COR-L47 (cell line): ENCODE results near the gene MARK4.
A peak's percentile ranks its signal among the peaks of the same experiment; 100 is the strongest.

Experiments used
- DNase-seq: peaks from one replicate; lab custom pipeline; 2025; lab: John Stamatoyannopoulos, UW

Gene MARK4

GRCh38 chr19:45340232-45340898 is 89.3 kb downstream of the MARK4 start, which contains the start of gene KLC3:
KLC3 (plus strand) TSS chr19:45340750; CDS start chr19:45345542, 4,792 bp downstream.
- DNase-seq = peak; percentile 18

- DNase-seq = no peak
These were observed 89.9 kb downstream of the MARK4 start for GRCh38 chr19:45340899-45341453.

GRCh38 chr19:45342911-45343310 is 91.8 kb downstream of the MARK4 start:
- no peak for DNase-seq

GRCh38 chr19:45344621-45345505 is 93.8 kb downstream of the MARK4 start:
- no peak for DNase-seq

- DNase-seq = no peak
These were observed 94.4 kb downstream of the MARK4 start for GRCh38 chr19:45345506-45345860.

GRCh38 chr19:45346449-45346848 is 95.4 kb downstream of the MARK4 start:
- no peak for DNase-seq

- no peak for DNase-seq
These were observed 96.7 kb downstream of the MARK4 start for GRCh38 chr19:45347570-45348366.

GRCh38 chr19:45348367-45349125 is 97.5 kb downstream of the MARK4 start:
- no peak for DNase-seq

GRCh38 chr19:45349126-45349415 is 98.0 kb downstream of the MARK4 start:
- DNase-seq = no peak

GRCh38 chr19:45349430-45349941 is 98.4 kb downstream of the MARK4 start:
- no peak for DNase-seq

- no peak for DNase-seq
These were observed 99.5 kb downstream of the MARK4 start for GRCh38 chr19:45350477-45351058.

GRCh38 chr19:45351401-45351952 is 100.4 kb downstream of the MARK4 start:
- DNase-seq = no peak

- DNase-seq = no peak
These were observed 101.0 kb downstream of the MARK4 start for GRCh38 chr19:45352062-45352461.

- no peak for DNase-seq
These were observed 101.4 kb downstream of the MARK4 start for GRCh38 chr19:45352471-45352870.

- DNase-seq = no peak
These were observed 102.1 kb downstream of the MARK4 start for GRCh38 chr19:45352914-45353796.

- no peak for DNase-seq
These were observed 103.3 kb downstream of the MARK4 start for GRCh38 chr19:45354241-45354842.
